DOHH2 (cell line): ENCODE measurements around the gene MYL4.

Experiments used
- CTCF ChIP-seq: fragments of 200-600 bp; sonication (generic); IDR thresholded peaks from one replicate; pipeline ENCODE4 v1.5.1; 2014; ENCODE audit warnings: antibody characterized with exemption, mild to moderate bottlenecking, low read depth, low read length; ENCODE audit not compliant: poor library complexity, severe bottlenecking
- EZH2phosphoT487 ChIP-seq: fragments of 200-600 bp; sonication (generic); IDR thresholded peaks from 2 replicates; pipeline ENCODE4 v1.6.1; 2017; ENCODE audit warnings: borderline replicate concordance, mild to moderate bottlenecking, antibody characterized with exemption, low read length, moderate library complexity, mixed read lengths

- TF ChIP-seq CTCF (no peak), EZH2phosphoT487 (no peak)
Measured at GRCh38 chr17:47207143-47208067, 1.7 kb upstream of the MYL4 start.
